Body of pancreas (tissue), 4 donors: ENCODE results near the gene HOXA3.

Source experiments
- CTCF ChIP-seq, 7 experiments: fragments of 450-650 bp in 4 of 7; fragments of 200-600 bp in 3 of 7; sonication (generic) in 3 of 7; IDR thresholded peaks; one replicate each; pipeline ENCODE4 v1.5.1; 2016 to 2019; ENCODE audit warnings: antibody characterized with exemption in 7 of 7
- POLR2A ChIP-seq, 3 donors: fragments of 450-650 bp; IDR thresholded peaks; one replicate each; pipeline ENCODE4 v1.6.1; 2016; ENCODE audit warnings: antibody characterized with exemption in 3 of 3, mild to moderate bottlenecking in 2 of 3

- no peak for TF ChIP-seq CTCF (IDR thresholded peaks at IDR 0.05)
- TF ChIP-seq POLR2A (IDR thresholded peaks at IDR 0.05) = no peak
Observed at GRCh38 chr7:27078616-27079233, 73.7 kb downstream of the HOXA3 start.
